ACC112 (cell line): ENCODE data around the gene UBXN2A.
"Not testable (repeated sequence)": the region's sequence is repeated elsewhere in the genome, so short reads cannot be mapped to it uniquely, and the experiment has no call there.

ENCODE experiments used
- H2AFZ ChIP-seq: fragments of 200-600 bp; sonication (generic); one replicate; pipeline ENCODE4 v1.6.0; 2017; ENCODE audit warnings: antibody characterized with exemption, low read length; ENCODE audit not compliant: unreplicated experiment
- H3K27ac ChIP-seq: fragments of 200-600 bp; sonication (generic); 2 replicates; pipeline ENCODE4 v1.5.1; 2014; ENCODE audit warnings: low read depth, mild to moderate bottlenecking, antibody characterized with exemption, low read length, moderate library complexity
- H3K27me3 ChIP-seq: fragments of 200-600 bp; sonication (generic); 2 replicates; pipeline ENCODE4 v1.6.1; 2014; ENCODE audit warnings: mild to moderate bottlenecking, antibody characterized with exemption, low read length, moderate library complexity, mixed read lengths; ENCODE audit not compliant: insufficient read depth
- H3K36me3 ChIP-seq: fragments of 200-600 bp; sonication (generic); 2 replicates; pipeline ENCODE4 v1.6.1; 2016; ENCODE audit warnings: mild to moderate bottlenecking, antibody characterized with exemption, low read length, moderate library complexity, mixed read lengths; ENCODE audit not compliant: insufficient read depth
- H3K4me1 ChIP-seq: fragments of 200-600 bp; sonication (generic); one replicate; pipeline ENCODE4 v1.6.1; 2016; ENCODE audit warnings: low read length, mixed read lengths; ENCODE audit not compliant: insufficient read depth, unreplicated experiment, control insufficient read depth
- H3K4me3 ChIP-seq: fragments of 200-600 bp; sonication (generic); 2 replicates; pipeline ENCODE4 v1.5.1; 2014; ENCODE audit warnings: mild to moderate bottlenecking, low read depth, low read length
- H3K79me2 ChIP-seq: fragments of 200-600 bp; sonication (generic); one replicate; pipeline ENCODE4 v1.6.0; 2016; ENCODE audit warnings: low read length; ENCODE audit not compliant: control insufficient read depth, unreplicated experiment, insufficient read depth

Gene UBXN2A

GRCh38 chr2:24014902-24015301 lies 74.6 kb downstream of the UBXN2A start:
- H3K36me3 ChIP-seq, H3K79me2 ChIP-seq, H3K4me3 ChIP-seq, H3K27me3 ChIP-seq, H2AFZ ChIP-seq: not testable (repeated sequence)
- Histone ChIP-seq H3K27ac (peak overlapping the region; percentile 83), H3K4me1 (peaks cover 31% of the 10 kb centered on the region)

GRCh38 chr2:24015562-24016375 lies 75.5 kb downstream of the UBXN2A start:
- H3K4me1 ChIP-seq = peaks cover 31% of the 10 kb centered on the region
- H3K27me3 ChIP-seq = no peaks in the 10 kb centered on the region
- no peaks in the 10 kb centered on the region for H3K36me3 ChIP-seq
- H3K4me3 ChIP-seq = 0 out of 2 replicates have a peak overlapping the region, but pooled peaks have one; percentile 1
- peak overlapping the region; percentile 83 for H3K27ac ChIP-seq
- H2AFZ ChIP-seq = no peak overlapping the region
- H3K79me2 ChIP-seq = no peaks in the 10 kb centered on the region

GRCh38 chr2:24016376-24016761 lies 76.1 kb downstream of the UBXN2A start:
- peaks cover 35% of the 10 kb centered on the region for H3K4me1 ChIP-seq
- H3K27ac ChIP-seq = peak overlapping the region; percentile 83

GRCh38 chr2:24016853-24017703 lies 76.8 kb downstream of the UBXN2A start:
- peak overlapping the region; percentile 83 for H3K27ac ChIP-seq
- H3K36me3 ChIP-seq = no peaks in the 10 kb centered on the region

More at GRCh38 chr2:24016376-24016761, 76.1 kb downstream of the UBXN2A start:
- Histone ChIP-seq H3K79me2 (no peaks in the 10 kb centered on the region), H3K4me3 (0 out of 2 replicates have a peak overlapping the region, but pooled peaks have one; percentile 1), H2AFZ (no peak overlapping the region), H3K27me3 (no peaks in the 10 kb centered on the region), H3K36me3 (no peaks in the 10 kb centered on the region)

GRCh38 chr2:24017711-24018110 lies 77.4 kb downstream of the UBXN2A start:
- Histone ChIP-seq H3K27ac (no peak overlapping the region), H3K79me2 (no peaks in the 10 kb centered on the region), H3K27me3 (no peaks in the 10 kb centered on the region), H2AFZ (no peak overlapping the region), H3K4me1 (peaks cover 29% of the 10 kb centered on the region), H3K4me3 (no peak overlapping the region), H3K36me3 (no peaks in the 10 kb centered on the region)

More at GRCh38 chr2:24016853-24017703, 76.8 kb downstream of the UBXN2A start:
- Histone ChIP-seq H3K4me3 (no peak overlapping the region), H3K27me3 (no peaks in the 10 kb centered on the region), H3K79me2 (no peaks in the 10 kb centered on the region), H2AFZ (no peak overlapping the region), H3K4me1 (peaks cover 35% of the 10 kb centered on the region)

- no peak overlapping the region for H3K4me3 ChIP-seq
- H3K27me3 ChIP-seq = no peaks in the 10 kb centered on the region
- no peaks in the 10 kb centered on the region for H3K79me2 ChIP-seq
- no peaks in the 10 kb centered on the region for H3K36me3 ChIP-seq
- H3K27ac ChIP-seq = no peak overlapping the region
- peaks cover 27% of the 10 kb centered on the region for H3K4me1 ChIP-seq
- H2AFZ ChIP-seq = no peak overlapping the region
Measured at GRCh38 chr2:24018241-24018640, 78.0 kb downstream of the UBXN2A start.

- Histone ChIP-seq H3K4me1 (peaks cover 28% of the 10 kb centered on the region), H3K79me2 (no peaks in the 10 kb centered on the region), H3K27ac (no peak overlapping the region), H3K36me3 (no peaks in the 10 kb centered on the region), H3K27me3 (no peaks in the 10 kb centered on the region), H2AFZ (no peak overlapping the region), H3K4me3 (no peak overlapping the region)
Measured at GRCh38 chr2:24019729-24020128, 79.5 kb downstream of the UBXN2A start.

- Histone ChIP-seq H3K27me3 (no peaks in the 10 kb centered on the region), H3K36me3 (no peaks in the 10 kb centered on the region), H2AFZ (no peak overlapping the region), H3K4me1 (peaks cover 23% of the 10 kb centered on the region), H3K4me3 (no peak overlapping the region), H3K27ac (no peak overlapping the region), H3K79me2 (no peaks in the 10 kb centered on the region)
Measured at GRCh38 chr2:24020244-24020643, 80.0 kb downstream of the UBXN2A start.

GRCh38 chr2:24021122-24021998 lies 81.1 kb downstream of the UBXN2A start:
- no peaks in the 10 kb centered on the region for H3K36me3 ChIP-seq
- no peak overlapping the region for H3K27ac ChIP-seq
- H2AFZ ChIP-seq = no peak overlapping the region
- no peaks in the 10 kb centered on the region for H3K79me2 ChIP-seq
- H3K27me3 ChIP-seq = no peaks in the 10 kb centered on the region
- peaks cover 17% of the 10 kb centered on the region for H3K4me1 ChIP-seq
- no peak overlapping the region for H3K4me3 ChIP-seq

- Histone ChIP-seq H3K27ac (no peak overlapping the region), H3K4me3 (no peak overlapping the region), H3K4me1 (peaks cover 8% of the 10 kb centered on the region), H3K79me2 (no peaks in the 10 kb centered on the region), H3K27me3 (no peaks in the 10 kb centered on the region), H3K36me3 (no peaks in the 10 kb centered on the region), H2AFZ (no peak overlapping the region)
Measured at GRCh38 chr2:24022324-24022974, 82.2 kb downstream of the UBXN2A start.
